HG02943 (cell line): ENCODE data around the gene ZBTB16.

Source experiments
- ATAC-seq: cut with Tn5 transposase; IDR thresholded peaks from one replicate; pipeline ENCODE4 v1.9.1; 2021; ENCODE audit warnings: mild to moderate bottlenecking, low read depth, moderate library complexity; ENCODE audit not compliant: unreplicated experiment

ZBTB16 gene

GRCh38 chr11:114285599-114285998 lies 226.1 kb downstream of the ZBTB16 start:
- ATAC-seq = no peak

GRCh38 chr11:114286229-114286628 lies 226.7 kb downstream of the ZBTB16 start:
- no peak for ATAC-seq

- no peak for ATAC-seq
Observed at GRCh38 chr11:114287154-114287553, 227.6 kb downstream of the ZBTB16 start.

DNA sequence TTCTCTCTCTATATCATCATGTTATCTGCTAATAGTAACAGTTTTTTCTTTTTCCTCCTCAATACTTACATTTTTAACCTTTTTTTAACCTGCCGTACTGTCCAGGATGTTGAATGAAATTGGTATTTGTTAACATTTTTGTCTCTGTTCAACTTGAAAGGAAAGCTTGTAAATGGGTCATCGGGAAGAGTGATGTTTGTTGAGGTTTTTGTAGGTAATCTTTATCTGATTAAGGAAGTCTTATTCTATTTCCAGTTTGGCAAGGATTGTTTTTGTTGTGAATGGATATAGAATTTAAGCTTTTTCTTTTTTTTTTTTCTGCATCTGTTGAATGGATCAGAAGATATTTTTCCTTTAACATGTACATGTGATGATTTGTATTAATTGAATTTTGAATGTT lies 228.6 kb downstream of the ZBTB16 start:
- no peak for ATAC-seq

DNA sequence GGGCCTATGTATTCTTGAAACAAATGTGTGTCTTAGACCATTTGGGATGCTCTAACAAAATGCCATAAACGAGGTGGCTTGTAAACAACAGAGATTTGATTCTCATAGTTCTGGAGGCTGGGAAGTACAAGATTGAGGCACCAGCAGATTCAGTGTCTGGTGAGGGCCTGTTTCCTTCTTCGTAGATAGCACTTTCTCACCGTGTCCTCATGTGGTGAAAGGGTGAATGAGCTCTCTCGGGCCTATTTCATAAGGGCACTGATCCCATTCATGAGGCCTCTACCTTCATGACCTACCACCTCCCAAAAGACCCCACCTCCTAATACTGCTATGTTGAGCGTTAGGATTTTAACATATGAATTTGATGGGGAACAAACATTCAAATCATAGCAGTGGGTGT lies 230.3 kb downstream of the ZBTB16 start:
- no peak for ATAC-seq

- ATAC-seq = no peak
Observed at GRCh38 chr11:114290503-114291235, 231.2 kb downstream of the ZBTB16 start.

DNA sequence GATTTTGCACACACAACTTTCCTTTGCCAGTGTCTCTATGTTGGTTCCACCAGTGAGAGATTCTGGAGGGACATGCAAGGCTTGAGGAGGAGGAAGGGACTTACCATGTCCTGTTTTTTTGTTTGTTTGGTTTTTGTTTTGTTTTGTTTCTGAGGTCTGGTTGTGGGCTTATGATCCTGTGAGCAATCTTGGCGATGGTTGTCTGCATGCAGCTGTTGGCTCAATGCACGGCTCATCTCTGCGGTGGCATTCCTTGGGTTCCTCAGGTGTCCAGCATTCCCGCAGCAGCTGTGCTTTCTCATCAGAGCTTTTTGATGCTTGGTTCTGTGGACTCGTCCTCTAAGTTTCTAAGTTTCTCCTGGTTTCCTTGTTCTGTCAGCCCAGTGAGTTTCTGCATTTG lies 231.9 kb downstream of the ZBTB16 start:
- no peak for ATAC-seq

DNA sequence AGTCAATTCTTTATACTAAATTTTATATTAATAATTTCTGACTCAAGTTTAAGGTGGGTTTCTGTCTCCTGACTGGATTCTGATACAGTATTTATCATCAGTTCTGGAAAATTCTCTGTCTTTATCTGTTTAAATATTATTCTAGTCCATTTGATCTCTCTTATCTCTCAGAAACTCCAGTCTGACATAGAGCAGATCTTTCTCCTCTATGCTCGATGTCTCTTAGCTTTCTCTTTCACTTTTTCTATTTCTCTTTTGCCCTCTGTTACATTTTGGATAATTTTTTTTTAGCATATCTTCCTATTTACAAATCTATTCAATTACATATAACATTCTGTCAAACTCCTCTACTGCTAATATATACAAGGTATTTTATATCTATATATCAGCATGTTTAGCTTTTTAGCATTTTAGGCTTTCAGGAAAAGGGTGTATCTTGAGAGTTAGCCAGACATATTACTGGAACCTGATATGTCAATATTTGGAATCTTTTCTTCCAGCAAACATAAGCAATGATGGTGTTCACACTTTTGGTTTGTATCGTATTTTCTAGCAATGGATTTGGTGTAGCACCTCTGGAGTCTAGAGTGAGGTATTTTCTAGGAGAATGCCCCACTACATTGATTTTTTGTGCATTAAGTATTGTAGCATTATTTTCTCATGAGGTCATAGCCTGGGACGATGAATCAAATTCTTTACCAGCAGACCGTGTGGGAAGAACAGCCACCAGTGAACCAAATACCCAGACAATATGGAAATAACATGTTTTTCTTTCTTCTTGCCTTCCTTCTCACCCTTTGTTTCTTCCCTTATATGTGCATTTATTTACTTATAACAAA lies 232.6 kb downstream of the ZBTB16 start:
- no peak for ATAC-seq

GRCh38 chr11:114293201-114293711 lies 233.7 kb downstream of the ZBTB16 start:
- ATAC-seq = no peak

DNA sequence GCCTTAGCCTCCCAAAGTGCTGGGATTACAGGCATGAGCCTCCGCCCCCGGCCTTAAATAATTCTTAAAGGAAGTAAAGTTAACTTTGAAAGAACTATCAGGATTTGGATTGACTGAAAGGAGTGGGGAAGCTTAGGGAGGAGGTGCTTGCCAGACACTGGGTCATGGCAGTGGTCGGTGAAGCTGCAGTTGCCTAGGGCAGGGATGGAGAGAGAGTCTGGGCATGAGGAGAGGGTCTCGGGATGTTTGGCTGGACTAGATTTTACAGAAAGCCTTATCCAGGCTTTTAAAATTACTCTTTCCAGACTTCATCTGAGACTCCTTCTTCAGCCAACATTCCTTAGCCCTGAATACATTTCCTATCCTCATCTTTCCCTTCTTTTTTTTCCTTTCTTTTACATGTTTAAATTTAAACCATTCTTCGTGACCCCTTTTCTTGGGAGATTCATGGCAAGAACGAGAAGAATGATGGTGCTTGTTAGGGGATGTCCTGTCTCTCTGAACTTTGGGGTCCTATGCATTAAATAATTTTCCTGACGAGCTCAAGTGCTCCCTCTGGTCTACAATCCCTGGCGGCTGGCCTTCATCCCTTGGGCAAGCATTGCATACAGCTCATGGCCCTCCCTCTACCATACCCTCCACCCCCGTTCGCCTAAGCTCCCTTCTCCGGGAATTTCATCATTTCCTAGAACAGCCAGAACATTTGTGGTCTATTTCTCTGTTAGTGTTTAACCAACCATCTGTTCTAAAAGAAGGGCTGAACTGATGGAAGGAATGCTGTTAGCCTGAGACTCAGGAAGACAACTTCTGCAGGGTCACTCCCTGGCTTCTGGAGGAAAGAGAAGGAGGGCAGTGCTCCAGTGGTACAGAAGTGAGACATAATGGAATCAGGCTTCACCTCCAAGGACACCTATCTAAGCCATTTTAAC lies 236.4 kb downstream of the ZBTB16 start, which contains the start of gene NNMT:
TSS of gene NNMT (plus strand) at position 724 of the 929 bp plus-strand sequence. CDS start at position 882, 158 bp downstream.
- ATAC-seq = no peak

DNA sequence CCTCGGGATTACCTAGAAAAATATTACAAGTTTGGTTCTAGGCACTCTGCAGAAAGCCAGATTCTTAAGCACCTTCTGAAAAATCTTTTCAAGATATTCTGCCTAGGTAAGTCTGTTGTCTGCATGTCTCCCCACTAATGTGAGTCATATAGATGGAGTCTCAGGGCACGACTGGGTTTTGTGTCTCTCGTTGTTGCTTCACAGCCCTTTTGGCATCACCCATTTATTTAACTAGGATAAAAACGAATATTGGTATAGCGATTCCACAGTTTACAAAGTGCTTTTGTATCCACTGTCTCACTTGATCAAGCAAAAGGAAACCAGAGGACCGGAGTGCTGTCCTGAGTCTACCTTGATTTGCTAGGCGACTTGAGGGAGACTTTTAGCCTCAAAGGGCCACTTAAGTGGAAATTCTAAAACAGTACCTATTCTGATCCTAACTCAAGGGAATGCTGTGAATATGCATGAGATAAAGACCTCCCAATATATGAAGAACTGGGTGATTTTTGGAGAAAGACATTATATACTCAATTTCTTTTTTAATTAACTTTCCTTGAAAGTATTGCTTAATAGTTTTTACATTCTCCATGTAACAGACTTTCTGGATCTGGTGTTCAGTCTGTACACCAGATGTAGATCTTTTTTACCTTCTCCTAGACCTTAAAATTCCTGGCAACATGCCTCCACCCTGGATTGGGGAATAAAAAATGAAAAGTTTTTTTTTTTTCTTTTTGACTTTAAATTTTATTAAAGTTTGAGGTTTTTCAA lies 237.3 kb downstream of the ZBTB16 start:
- ATAC-seq = no peak

- no peak for ATAC-seq
Observed at GRCh38 chr11:114297806-114298709, 238.5 kb downstream of the ZBTB16 start.

- ATAC-seq = no peak
Observed at GRCh38 chr11:114298710-114299109, 239.2 kb downstream of the ZBTB16 start.
